GM19238 (cell line): ENCODE data around the gene FASTKD2.

Source experiments
- DNase-seq: peaks from one replicate; pipeline ENCODE4 v3.0.0; 2011; ENCODE audit warnings: low spot score; ENCODE audit not compliant: insufficient read length

FASTKD2 gene

GRCh38 chr2:206836722-206837121, 71.3 kb downstream of the FASTKD2 start:
- no peak for DNase-seq

- DNase-seq, result no peak
Observed at GRCh38 chr2:206837775-206838174, 72.4 kb downstream of the FASTKD2 start.

GRCh38 chr2:206838690-206839089, 73.3 kb downstream of the FASTKD2 start:
- no peak for DNase-seq

- no peak for DNase-seq
Observed at GRCh38 chr2:206840999-206841398, 75.6 kb downstream of the FASTKD2 start.
